Keratinocyte (primary cell): Measurements from ENCODE around the gene RPS25. TPM values are rescaled to one million over a fixed set of nuclear protein-coding genes. Genes with fewer than 3 reads are reported as not detected.

Experiments used
- DNase-seq: peaks from one replicate; pipeline ENCODE4 v3.0.0-alpha.2; 2011; ENCODE audit warnings: low read depth, missing footprints, low spot score
- FAIRE-seq: peaks from 2 replicates; lab custom pipeline; 2011; peaks lifted over from hg19 to GRCh38; lab: Jason Lieb, UNC
- H2AFZ ChIP-seq: 2 replicates; pipeline ENCODE4 v1.6.0; 2012; ENCODE audit warnings: low read length, control low read depth, inconsistent platforms; ENCODE audit not compliant: control insufficient read depth
- H3K27ac ChIP-seq: 2 replicates; pipeline ENCODE4 v1.5.1; 2011; ENCODE audit warnings: low read length; ENCODE audit not compliant: control insufficient read depth, insufficient read depth
- H3K27me3 ChIP-seq: 3 replicates; pipeline ENCODE4 v1.6.0; 2011; ENCODE audit warnings: low read length; ENCODE audit not compliant: control insufficient read depth, insufficient read depth; ENCODE audit errors: extremely low read depth
- H3K36me3 ChIP-seq, 2 experiments: 2 replicates in 1 of 2; 3 replicates in 1 of 2; pipeline ENCODE4 v1.5.1; 2011; ENCODE audit warnings: low read length in 2 of 2, mild to moderate bottlenecking in 1 of 2; ENCODE audit not compliant: control insufficient read depth in 2 of 2, insufficient read depth in 2 of 2; ENCODE audit errors: extremely low read depth in 1 of 2
- H3K4me1 ChIP-seq: 3 replicates; pipeline ENCODE4 v1.5.1; 2011; ENCODE audit warnings: low read length; ENCODE audit not compliant: control insufficient read depth, insufficient read depth; ENCODE audit errors: extremely low read depth
- H3K4me2 ChIP-seq: 3 replicates; pipeline ENCODE4 v1.6.0; 2011; ENCODE audit warnings: low read depth, low read length; ENCODE audit not compliant: control insufficient read depth, insufficient read depth; ENCODE audit errors: extremely low read depth
- H3K4me3 ChIP-seq, 3 experiments: fragments of 200-600 bp in 1 of 3; sonication (generic) in 1 of 3; 2 replicates in 2 of 3; 3 replicates in 1 of 3; pipeline ENCODE4 v1.5.1; 2011 to 2016; ENCODE audit warnings: low read length in 3 of 3, mild to moderate bottlenecking in 3 of 3, control low read depth in 2 of 3, inconsistent platforms in 1 of 3, low read depth in 1 of 3, mixed read lengths in 1 of 3, mixed run types in 1 of 3, moderate library complexity in 1 of 3; ENCODE audit not compliant: control insufficient read depth in 2 of 3, insufficient read depth in 2 of 3; ENCODE audit errors: extremely low read depth in 1 of 3
- H3K79me2 ChIP-seq: 2 replicates; pipeline ENCODE4 v1.6.0; 2012; ENCODE audit warnings: low read length; ENCODE audit not compliant: control insufficient read depth, insufficient read depth
- H3K9ac ChIP-seq: 3 replicates; pipeline ENCODE4 v1.6.0; 2011; ENCODE audit warnings: low read length; ENCODE audit not compliant: control insufficient read depth, insufficient read depth; ENCODE audit errors: extremely low read depth
- H3K9me1 ChIP-seq: 3 replicates; pipeline ENCODE4 v1.6.0; 2011; ENCODE audit warnings: low read length; ENCODE audit not compliant: control insufficient read depth, insufficient read depth; ENCODE audit errors: extremely low read depth
- H3K9me3 ChIP-seq: 2 replicates; pipeline ENCODE4 v1.5.1; 2012; ENCODE audit warnings: low read depth, low read length; ENCODE audit not compliant: control insufficient read depth
- H4K20me1 ChIP-seq: 3 replicates; pipeline ENCODE4 v1.6.0; 2011; ENCODE audit warnings: low read length; ENCODE audit not compliant: control insufficient read depth, insufficient read depth; ENCODE audit errors: extremely low read depth
- CTCF ChIP-seq, 3 experiments: IDR thresholded peaks in 1 of 3; conservative IDR thresholded peaks in 1 of 3; optimal IDR thresholded peaks in 1 of 3; 2 replicates in 2 of 3; 3 replicates in 1 of 3; pipeline versions ENCODE3 to v1.5.1; 2011; ENCODE audit warnings: low read length in 3 of 3, mild to moderate bottlenecking in 3 of 3, moderate library complexity in 2 of 3, control low read depth in 1 of 3, inconsistent platforms in 1 of 3; ENCODE audit not compliant: insufficient read depth in 2 of 3; ENCODE audit errors: extremely low read depth in 1 of 3
- EZH2 ChIP-seq: IDR thresholded peaks from one replicate; pipeline ENCODE4 v1.6.1; 2012; ENCODE audit warnings: inconsistent platforms, mild to moderate bottlenecking, low read length, moderate library complexity
- dilution Hi-C: fragments of 300-500 bp; cut with MboI; formaldehyde crosslinking; loops from one replicate; pipeline ENCODE4 v1.7.0; 2020; ENCODE audit warnings: low sequenced_read_pairs; ENCODE audit not compliant: extremely low pct_ligation_motif_present
- polyA plus RNA-seq, 5 experiments: library from polyadenylated mRNA; depleted of rRNA in 3 of 5; stranded (reverse) in 3 of 5; stranded (forward) in 1 of 5; unstranded in 1 of 5; fragments of >200 nt; gene quantifications; 1 replicate in 1 of 5; 2 replicates in 3 of 5; 3 replicates in 1 of 5; pipeline versions ENCODE4 v1.2.1 to v1.2.3, GENCODE V29; 2011 to 2012; ENCODE audit warnings: missing spikeins in 2 of 5, low read depth in 1 of 5, low replicate concordance in 1 of 5

Gene RPS25
- polyA plus RNA-seq, 1 donor (not counting 4 experiments of a cell fraction or from before 2014, with no cell fraction given), result 978 TPM

- peak overlapping the region; percentile 89 for H3K4me2 ChIP-seq
- dilution Hi-C loops, result no loop called here
- H3K36me3 ChIP-seq, result peaks cover 38 to 43% of the 10 kb centered on the region in 2 experiments
- DNase-seq, result no peak
- FAIRE-seq, result no peak
- H3K9me1 ChIP-seq, result no peaks in the 10 kb centered on the region
- H3K27me3 ChIP-seq, result no peaks in the 10 kb centered on the region
- H3K9me3 ChIP-seq, result no peaks in the 10 kb centered on the region
- H3K27ac ChIP-seq, result peak overlapping the region; percentile 77
- peak overlapping the region; percentile 76 to 92 (median 77) for H3K4me3 ChIP-seq
- H3K4me1 ChIP-seq, result peaks cover 16% of the 10 kb centered on the region
- peaks cover 39% of the 10 kb centered on the region for H3K79me2 ChIP-seq
- no peak for TF ChIP-seq EZH2
- peak in 1 of 3 experiments; percentile 44 for TF ChIP-seq CTCF (optimal IDR thresholded peaks at IDR 0.05 in 1 of 3, IDR thresholded peaks at IDR 0.05 in 1 of 3, conservative IDR thresholded peaks at IDR 0.05 in 1 of 3; ENCODE audit: extremely low read depth in 1 of 3, insufficient read depth in 2 of 3, low read length in 3 of 3)
- peaks cover 4% of the 10 kb centered on the region for H4K20me1 ChIP-seq
- no peak overlapping the region for H2AFZ ChIP-seq
- H3K9ac ChIP-seq, result peak overlapping the region; percentile 87
Observed at GRCh38 chr11:119055901-119056300, 37.8 kb upstream of the RPS25 start.

GRCh38 chr11:119054418-119054817 lies 36.3 kb upstream of the RPS25 start:
- H3K9me3 ChIP-seq, result no peaks in the 10 kb centered on the region
- H3K4me1 ChIP-seq, result peaks cover 16% of the 10 kb centered on the region
- H3K79me2 ChIP-seq, result peaks cover 39% of the 10 kb centered on the region
- peaks cover 46 to 56% of the 10 kb centered on the region in 2 experiments for H3K36me3 ChIP-seq
- dilution Hi-C loops, result no loop called here
- no peak overlapping the region for H3K27ac ChIP-seq
- no peak overlapping the region for H3K9ac ChIP-seq
- no peak for FAIRE-seq
- no peak for DNase-seq
- no peak for TF ChIP-seq EZH2
- TF ChIP-seq CTCF (optimal IDR thresholded peaks at IDR 0.05 in 1 of 3, IDR thresholded peaks at IDR 0.05 in 1 of 3, conservative IDR thresholded peaks at IDR 0.05 in 1 of 3; ENCODE audit: extremely low read depth in 1 of 3, insufficient read depth in 2 of 3, low read length in 3 of 3), result no peak
- no peaks in the 10 kb centered on the region for H3K9me1 ChIP-seq
- peaks cover 4% of the 10 kb centered on the region for H4K20me1 ChIP-seq
- no peak overlapping the region for H3K4me2 ChIP-seq
- no peak overlapping the region for H3K4me3 ChIP-seq
- H3K27me3 ChIP-seq, result no peaks in the 10 kb centered on the region
- H2AFZ ChIP-seq, result no peak overlapping the region
